IMR-90 (cell line): ENCODE results near the gene DLGAP4.

Experiments used
- CEBPB ChIP-seq: IDR thresholded peaks from 2 replicates; pipeline ENCODE4 v1.6.1; 2012; ENCODE audit warnings: low read depth, low read length, improper control_type of control experiment
- CTCF ChIP-seq: conservative IDR thresholded peaks from 2 replicates; pipeline ENCODE4 v1.5.1; 2012; ENCODE audit warnings: mild to moderate bottlenecking, low read depth, low read length, improper control_type of control experiment
- MAZ ChIP-seq: IDR thresholded peaks from 2 replicates; pipeline ENCODE4 v1.6.1; 2012; ENCODE audit warnings: low read depth, mild to moderate bottlenecking, low read length, improper control_type of control experiment, moderate library complexity, borderline replicate concordance
- NFE2L2 ChIP-seq: fragments of 150-350 bp; IDR thresholded peaks from 2 replicates; pipeline ENCODE4 v1.6.1; 2016; ENCODE audit warnings: low read depth, mild to moderate bottlenecking, low read length
- POLR2A ChIP-seq: IDR thresholded peaks from 2 replicates; pipeline ENCODE4 v1.6.1; 2012; ENCODE audit warnings: mild to moderate bottlenecking, low read depth, low read length
- RCOR1 ChIP-seq: IDR thresholded peaks from 2 replicates; pipeline ENCODE4 v1.6.1; 2012; ENCODE audit warnings: mild to moderate bottlenecking, low read length, improper control_type of control experiment; ENCODE audit not compliant: insufficient replicate concordance
- RFX5 ChIP-seq: IDR thresholded peaks from 2 replicates; pipeline ENCODE4 v1.8.0; 2012; ENCODE audit warnings: low read depth, mild to moderate bottlenecking, low read length, moderate library complexity
- SMC3 ChIP-seq: fragments of 150-350 bp; IDR thresholded peaks from 2 replicates; pipeline ENCODE4 v1.6.1; 2016; ENCODE audit warnings: low read depth, mild to moderate bottlenecking, antibody characterized with exemption, low read length, moderate library complexity
- USF2 ChIP-seq: fragments of 150-350 bp; IDR thresholded peaks from 2 replicates; pipeline ENCODE4 v1.6.1; 2017; ENCODE audit warnings: mild to moderate bottlenecking, antibody characterized with exemption, low read length, low read depth

GRCh38 chr20:36303831-36304230 lies 2.3 kb upstream of the DLGAP4 start:
- no peak for TF ChIP-seq CTCF
- TF ChIP-seq SMC3: no peak
- TF ChIP-seq POLR2A: no peak
- no peak for TF ChIP-seq USF2
- TF ChIP-seq CEBPB: no peak
- TF ChIP-seq RCOR1: no peak
- no peak for TF ChIP-seq RFX5
- TF ChIP-seq NFE2L2: no peak
- no peak for TF ChIP-seq MAZ
